ENCODE data around the gene CEACAM4.
"Not testable (repeated sequence)": the region's sequence is repeated elsewhere in the genome, so short reads cannot be mapped to it uniquely, and the experiment has no call there.

The CEACAM4 gene

GRCh38 chr19:41626877-41627276 lies at the start of gene CEACAM4:
CEACAM4 (minus strand) TSS chr19:41627074; CDS start chr19:41626963, 111 bp downstream.
- no peak within 1 kb of the TSS for H3K4me3 ChIP-seq (replicated peaks; ENCODE audit: low read depth, low read length)
- DNase-seq (ENCODE audit: low read depth): no peak
- TF ChIP-seq CTCF (IDR thresholded peaks at IDR 0.05; ENCODE audit: low read length, missing control alignments): no peak

GRCh38 chr19:41671486-41671885 lies 44.6 kb upstream of the CEACAM4 start:
- TF ChIP-seq CTCF (IDR thresholded peaks at IDR 0.05; ENCODE audit: low read length, missing control alignments): no peak
- no peak for DNase-seq (ENCODE audit: low read depth)
- H3K4me3 ChIP-seq (replicated peaks; ENCODE audit: low read depth, low read length): no peak overlapping the region

GRCh38 chr19:41670755-41671154 lies 43.9 kb upstream of the CEACAM4 start:
- DNase-seq (ENCODE audit: low read depth): no peak
- TF ChIP-seq CTCF (IDR thresholded peaks at IDR 0.05; ENCODE audit: low read length, missing control alignments): no peak

GRCh38 chr19:41668315-41668714 lies 41.4 kb upstream of the CEACAM4 start:
- no peak for TF ChIP-seq CTCF (IDR thresholded peaks at IDR 0.05; ENCODE audit: low read length, missing control alignments)
- no peak overlapping the region for H3K4me3 ChIP-seq (replicated peaks; ENCODE audit: low read depth, low read length)
- DNase-seq (ENCODE audit: low read depth): no peak

More at GRCh38 chr19:41670755-41671154, 43.9 kb upstream of the CEACAM4 start:
- no peak overlapping the region for H3K4me3 ChIP-seq (replicated peaks; ENCODE audit: low read depth, low read length)

- no peak overlapping the region for H3K4me3 ChIP-seq (replicated peaks; ENCODE audit: low read depth, low read length)
- TF ChIP-seq CTCF (IDR thresholded peaks at IDR 0.05; ENCODE audit: low read length, missing control alignments): no peak
- no peak for DNase-seq (ENCODE audit: low read depth)
Measured at GRCh38 chr19:41666075-41666474, 39.2 kb upstream of the CEACAM4 start.

GRCh38 chr19:41657157-41657556 lies 30.3 kb upstream of the CEACAM4 start:
- DNase-seq (ENCODE audit: low read depth): no peak
- H3K4me3 ChIP-seq (replicated peaks; ENCODE audit: low read depth, low read length): no peak overlapping the region
- TF ChIP-seq CTCF (IDR thresholded peaks at IDR 0.05; ENCODE audit: low read length, missing control alignments): no peak

GRCh38 chr19:41656756-41657155 lies 29.9 kb upstream of the CEACAM4 start:
- H3K4me3 ChIP-seq (replicated peaks; ENCODE audit: low read depth, low read length); DNase-seq (ENCODE audit: low read depth): not testable (repeated sequence)

All from fibroblast of pulmonary artery (primary cell).